Right renal cortex interstitium (tissue), 3 donors: Measurements from ENCODE around the gene SMPX. TPM values are rescaled to one million over a fixed set of nuclear protein-coding genes. Genes with fewer than 3 reads are reported as not detected.
"Not testable (repeated sequence)": the region's sequence is repeated elsewhere in the genome, so short reads cannot be mapped to it uniquely, and the experiment has no call there.

Experiments used
- DNase-seq, 3 donors: peaks; one replicate each; pipeline ENCODE4 v3.0.0-alpha.2; 2013; ENCODE audit warnings: low read depth in 3 of 3, low spot score in 2 of 3
- polyA plus RNA-seq, 3 donors: library from polyadenylated mRNA; unstranded; fragments of 120-200 nt; gene quantifications; one replicate each; pipeline ENCODE4 v1.2.1, GENCODE V29; 2013; ENCODE audit not compliant: insufficient read length in 3 of 3

The SMPX gene
- polyA plus RNA-seq: under 1 TPM; 0.28 to 0.78 (median 0.50) TPM

GRCh38 chrX:21757960-21758359, at the start of gene SMPX:
Gene SMPX, minus strand, starts transcription at chrX:21758116. Its CDS starts 3,826 bp downstream, at chrX:21754290.
- no peak for DNase-seq

DNA sequence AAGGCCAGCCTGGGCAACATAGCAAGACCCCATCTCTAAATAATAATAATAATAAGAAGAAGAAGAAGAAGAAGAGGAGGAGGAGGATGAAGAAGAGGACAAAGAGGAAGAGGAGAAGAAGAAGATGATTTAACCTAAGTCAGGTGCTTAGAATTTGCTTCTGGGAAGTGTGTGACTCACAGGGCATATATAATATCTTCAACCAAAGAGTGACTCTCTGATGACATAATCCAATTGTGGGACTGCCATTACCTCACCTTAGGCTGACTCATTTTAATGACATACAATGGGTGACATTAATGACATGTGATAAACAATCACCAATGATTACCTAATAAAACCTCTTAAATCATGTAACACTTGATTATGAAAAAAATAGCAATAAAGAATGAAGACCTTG, 48.8 kb upstream of the SMPX start:
- DNase-seq: no peak

DNA sequence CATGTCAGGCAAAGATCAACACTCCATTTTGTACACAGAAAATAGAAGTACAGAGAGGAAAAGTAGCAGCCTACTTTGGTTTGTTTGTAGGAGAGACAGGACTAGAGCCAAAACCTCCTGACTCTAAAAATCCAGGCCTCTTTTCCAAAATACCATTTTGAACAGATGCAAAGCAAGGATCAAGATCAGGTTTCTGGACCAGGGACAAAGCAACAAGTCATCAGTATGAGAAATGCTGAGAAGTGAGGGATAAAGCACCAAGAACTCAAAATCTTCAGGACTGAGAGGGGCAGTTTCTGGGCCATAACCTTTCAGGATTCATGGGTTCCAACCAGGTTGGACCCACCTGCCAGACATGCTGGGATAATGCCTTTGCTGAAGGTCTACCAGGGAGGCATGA, 44.9 kb upstream of the SMPX start:
- no peak for DNase-seq

GRCh38 chrX:21802054-21802670, 44.2 kb upstream of the SMPX start:
- no peak for DNase-seq

DNA sequence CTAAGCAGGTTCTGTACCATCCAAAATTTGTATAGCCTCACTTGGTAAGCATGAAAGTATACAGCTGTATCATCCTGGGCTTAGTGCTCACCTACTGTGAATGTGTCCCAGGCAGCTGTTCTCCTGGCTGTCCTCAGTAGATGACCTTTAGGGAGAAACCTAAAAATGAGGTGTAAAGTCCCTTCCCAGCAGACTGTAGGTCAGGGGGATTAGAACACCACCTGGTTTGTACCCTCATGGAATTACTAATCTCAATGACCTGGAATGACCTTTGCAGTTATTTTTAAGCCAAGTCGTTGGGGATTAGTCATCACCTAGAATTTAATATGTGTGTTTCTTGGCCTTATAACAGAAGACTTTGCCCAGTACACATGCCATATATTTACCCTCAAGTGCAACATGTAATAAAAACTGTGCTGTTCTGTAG, 42.4 kb upstream of the SMPX start:
- no peak for DNase-seq

DNA sequence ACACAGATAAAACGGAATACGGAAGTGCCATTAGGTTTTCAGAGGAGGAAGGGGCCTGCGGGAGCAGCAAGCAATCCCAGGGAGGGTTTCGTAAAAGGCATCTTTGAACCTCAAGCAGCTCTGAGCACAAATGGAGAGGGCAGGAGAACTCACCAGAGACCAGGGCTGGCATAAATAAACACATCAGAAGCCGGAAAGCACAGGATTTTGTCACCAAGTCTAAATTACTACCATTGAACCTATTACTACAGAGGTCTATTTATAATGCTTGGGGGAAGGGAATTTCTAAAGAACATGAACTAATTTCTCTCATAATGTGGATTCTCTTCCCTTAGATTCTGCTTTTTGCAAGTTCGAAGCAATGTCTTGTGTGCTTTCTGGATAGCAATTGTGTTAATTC, 41.9 kb upstream of the SMPX start:
- no peak for DNase-seq

DNA sequence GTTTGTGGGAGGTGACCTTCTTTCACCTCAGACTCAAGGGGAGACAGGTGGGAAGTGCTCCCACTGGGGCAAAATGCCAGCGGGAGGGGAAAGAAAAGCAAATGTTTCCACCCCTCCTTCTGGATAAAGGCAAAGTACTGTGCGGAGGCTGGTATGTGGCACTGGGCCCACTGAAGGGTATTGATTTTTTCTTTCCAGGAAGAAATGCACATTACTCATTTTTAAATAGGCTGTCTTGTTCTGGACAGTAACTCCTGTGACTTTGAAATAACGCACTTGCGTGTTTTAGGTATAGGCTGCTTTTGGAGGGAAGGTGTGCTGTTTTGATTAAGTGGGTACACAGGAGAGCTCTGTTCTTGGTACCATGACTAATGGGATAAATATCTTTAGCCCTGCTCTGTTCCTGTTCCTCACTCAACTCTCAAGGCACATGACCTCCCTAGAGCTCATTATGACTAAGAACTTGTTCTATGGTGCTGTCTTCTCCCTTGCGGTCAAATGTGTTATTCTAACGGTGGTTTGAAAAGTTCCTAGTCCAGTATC, 40.8 kb upstream of the SMPX start:
- no peak for DNase-seq

GRCh38 chrX:21781976-21782375, 24.1 kb upstream of the SMPX start:
- no peak for DNase-seq

- DNase-seq: no peak
Observed at GRCh38 chrX:21781525-21781924, 23.6 kb upstream of the SMPX start.

- DNase-seq: no peak
Observed at GRCh38 chrX:21779095-21779494, 21.2 kb upstream of the SMPX start.

DNA sequence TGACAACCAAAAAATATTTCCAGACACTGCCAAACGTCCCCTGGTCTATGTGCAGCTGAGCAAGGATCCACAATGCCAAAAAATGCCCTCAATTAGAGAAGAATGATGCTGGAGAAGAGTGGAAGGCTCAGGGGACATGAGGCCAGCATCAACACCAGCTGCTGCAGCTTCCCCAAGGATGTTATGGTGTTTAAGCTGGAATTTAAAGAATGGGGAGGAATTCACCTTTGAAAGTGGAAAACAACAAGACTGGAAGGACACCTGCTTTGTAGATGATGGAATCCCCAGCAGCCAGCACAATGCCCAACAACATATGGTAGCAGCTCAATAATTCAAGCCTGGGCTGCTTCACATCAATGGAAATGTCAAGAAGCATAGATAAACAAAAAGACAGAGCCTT, 20.3 kb upstream of the SMPX start:
- DNase-seq: no peak

DNA sequence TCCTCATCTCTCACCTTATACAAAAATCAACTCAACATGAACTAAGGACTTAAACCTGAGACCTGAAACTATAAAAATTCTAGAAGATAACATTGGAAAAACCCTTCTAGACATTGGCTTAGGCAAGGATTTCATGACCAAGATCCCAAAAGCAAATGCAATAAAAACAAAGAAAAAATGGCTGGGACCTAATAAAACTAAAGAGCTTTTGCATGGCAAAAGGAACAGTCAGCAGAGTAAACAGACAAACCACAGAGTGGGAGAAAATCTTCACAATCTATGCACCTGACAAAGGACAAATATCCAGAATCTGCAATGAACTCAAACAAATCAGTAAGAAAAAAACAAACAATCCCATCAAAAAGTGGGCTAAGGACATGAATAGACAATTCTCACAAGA, 17.2 kb upstream of the SMPX start:
- DNase-seq: not testable (repeated sequence)

GRCh38 chrX:21773036-21773435, 15.1 kb upstream of the SMPX start:
- DNase-seq: not testable (repeated sequence)

- DNase-seq: no peak
Observed at GRCh38 chrX:21770631-21771321, 12.9 kb upstream of the SMPX start.

DNA sequence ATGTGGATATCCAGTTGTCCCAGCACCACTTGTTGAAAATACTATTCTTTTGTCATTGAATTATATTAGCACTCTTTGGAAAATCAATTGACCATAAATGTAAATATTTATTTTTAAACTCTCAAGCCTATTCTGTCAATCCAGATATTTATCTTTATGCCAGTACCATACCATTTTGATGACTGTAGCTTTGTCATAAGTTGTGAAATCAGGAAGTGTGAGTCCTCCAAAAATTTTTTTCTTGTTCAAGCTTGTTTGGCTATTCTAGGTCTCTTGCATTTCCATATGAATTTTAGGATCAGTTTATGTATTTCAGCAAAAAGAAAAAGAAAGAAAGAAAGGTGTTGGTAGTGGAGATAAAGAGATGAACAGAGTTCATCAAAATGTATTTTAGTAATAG, 8.2 kb upstream of the SMPX start:
- no peak for DNase-seq

DNA sequence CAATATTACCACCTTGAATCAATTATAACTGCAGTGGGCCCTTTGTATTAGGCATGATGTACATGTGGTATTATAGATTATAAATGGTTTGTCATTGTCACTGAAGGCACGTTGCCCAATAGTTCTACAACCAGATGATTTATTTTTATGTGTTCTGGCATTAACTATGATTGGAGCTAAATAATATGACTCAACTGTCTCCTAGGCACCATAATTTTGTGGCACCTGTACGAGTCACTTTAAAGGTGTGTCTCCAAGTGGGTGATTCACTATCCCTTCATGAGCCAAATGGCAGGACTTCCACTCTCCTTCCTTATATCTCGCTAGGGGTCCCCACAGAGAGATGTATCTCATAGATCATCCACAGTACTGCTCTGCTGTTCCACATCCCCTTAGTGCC, 6.1 kb upstream of the SMPX start:
- no peak for DNase-seq

- DNase-seq: no peak
Observed at GRCh38 chrX:21758488-21758887, 572 bp upstream of the SMPX start.

GRCh38 chrX:21756785-21757529, 959 bp downstream of the SMPX start:
- DNase-seq: no peak

- no peak for DNase-seq
Observed at GRCh38 chrX:21749924-21750323, 8.0 kb downstream of the SMPX start.

DNA sequence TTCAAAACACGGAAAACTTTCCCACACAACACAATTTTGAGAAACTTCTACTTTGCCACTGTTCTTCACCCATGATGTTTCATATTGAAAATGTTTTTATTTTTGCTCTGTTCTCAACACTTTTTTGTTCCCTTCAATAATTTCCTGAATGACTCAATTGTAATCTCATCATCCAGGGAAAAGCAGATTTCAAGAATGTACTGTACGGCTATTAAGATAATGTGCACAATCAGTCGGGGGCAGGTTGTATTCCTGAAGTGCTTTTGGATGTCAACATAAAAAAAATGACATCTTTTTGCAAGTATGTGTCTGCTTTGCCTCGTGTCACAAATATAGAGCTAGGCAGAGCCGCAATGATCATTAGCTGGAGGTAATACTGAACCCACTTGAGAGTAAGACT, 9.7 kb downstream of the SMPX start:
- DNase-seq: no peak

- DNase-seq: no peak
Observed at GRCh38 chrX:21747558-21747957, 10.4 kb downstream of the SMPX start.

GRCh38 chrX:21745756-21746155, 12.2 kb downstream of the SMPX start:
- no peak for DNase-seq
